Breast epithelium (tissue), 3 donors: Measurements from ENCODE around the gene BAMBI.

Source experiments
- CTCF ChIP-seq, 3 donors: fragments of 450-650 bp; IDR thresholded peaks; one replicate each; pipeline ENCODE4 v1.5.1; 2016 to 2017; ENCODE audit warnings: antibody characterized with exemption in 3 of 3, mild to moderate bottlenecking in 3 of 3, moderate library complexity in 3 of 3
- POLR2A ChIP-seq: fragments of 450-650 bp; IDR thresholded peaks from one replicate; pipeline ENCODE4 v1.6.1; 2016; ENCODE audit warnings: antibody characterized with exemption, mild to moderate bottlenecking, moderate library complexity
- POLR2AphosphoS5 ChIP-seq, 3 donors: sonication (generic); formaldehyde crosslinking; IDR thresholded peaks; one replicate each; pipeline ENCODE4 v1.6.1; 2017; ENCODE audit warnings: antibody characterized with exemption in 3 of 3

GRCh38 chr10:28631896-28632583 is 45.3 kb upstream of the BAMBI start:
- TF ChIP-seq POLR2A = no peak
- no peak for TF ChIP-seq CTCF (IDR thresholded peaks at IDR 0.05)
- TF ChIP-seq POLR2AphosphoS5 (IDR thresholded peaks at IDR 0.05) = no peak
